Measurements from ENCODE around the gene DDB1. TPM values are rescaled to one million over a fixed set of nuclear protein-coding genes. Genes with fewer than 3 reads are reported as not detected.

Gene DDB1
- total and polyA plus RNA-seq, 10 of the 15 experiments (the other 5 are each of a cell fraction or from before 2014, with no cell fraction given), result 136 to 272 (median 216) TPM

DNA sequence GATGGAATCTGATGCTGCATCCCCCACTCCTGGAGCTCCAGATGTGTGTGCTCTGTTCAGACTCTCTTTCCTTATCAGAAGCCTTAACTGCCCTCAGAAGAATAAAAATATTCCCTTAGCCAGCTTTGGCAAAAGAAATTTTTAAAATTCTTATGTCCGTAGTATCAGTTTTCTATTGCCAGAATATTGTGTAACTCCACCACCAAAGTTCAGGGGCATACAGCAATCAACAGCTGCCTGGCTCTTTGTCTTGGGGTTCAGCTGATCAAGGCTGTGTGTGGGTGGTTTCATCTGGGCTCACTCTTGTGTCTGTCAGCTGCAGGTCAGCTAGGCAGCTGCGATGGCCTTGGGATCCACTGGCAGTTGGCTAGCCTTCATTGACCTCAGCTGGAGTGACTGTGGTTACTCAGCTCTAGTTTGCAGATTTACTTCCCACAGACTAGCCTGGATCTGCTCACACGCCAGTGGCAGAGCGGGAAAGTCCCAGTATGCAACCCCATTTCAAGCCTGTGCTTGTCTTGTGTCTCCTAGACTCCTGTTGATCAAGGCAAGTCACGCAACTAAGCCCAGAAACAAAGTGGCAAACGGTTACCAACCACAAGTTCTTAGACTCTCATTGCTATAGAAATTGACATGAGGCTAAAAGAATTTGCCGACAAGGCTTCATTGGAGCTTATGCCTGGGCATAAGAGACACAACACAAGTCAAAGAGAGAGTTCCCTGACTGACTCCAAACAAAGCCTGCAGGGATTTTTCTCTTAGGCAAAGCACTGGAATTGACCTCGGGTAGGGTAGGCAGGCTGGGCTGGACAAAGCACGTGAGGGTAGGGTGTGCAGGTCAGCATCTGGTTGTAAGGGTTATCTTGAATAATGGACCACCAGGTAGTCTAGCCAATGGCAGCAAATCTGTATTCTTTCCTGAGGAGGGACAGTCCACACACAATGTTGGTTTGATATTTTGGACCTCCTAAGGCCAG lies 36.8 kb upstream of the DDB1 start (continued):
- no peak for TF ChIP-seq RAD21 (IDR thresholded peaks at IDR 0.05; ENCODE audit: insufficient read depth, low read depth, low read length)
- TF ChIP-seq, protein P1, sequence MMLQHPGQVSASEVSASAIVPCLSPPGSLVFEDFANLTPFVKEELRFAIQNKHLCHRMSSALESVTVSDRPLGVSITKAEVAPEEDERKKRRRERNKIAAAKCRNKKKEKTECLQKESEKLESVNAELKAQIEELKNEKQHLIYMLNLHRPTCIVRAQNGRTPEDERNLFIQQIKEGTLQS (IDR thresholded peaks at IDR 0.05; ENCODE audit: borderline replicate concordance, extremely low read depth, low read depth, low read length), result no peak
- TF ChIP-seq SREBF1 (IDR thresholded peaks at IDR 0.05; ENCODE audit: low read length), result no peak
- peak; percentile 98 for TF ChIP-seq IKZF1 (conservative IDR thresholded peaks at IDR 0.05)
- no peak for TF ChIP-seq SMC3 (IDR thresholded peaks at IDR 0.05; ENCODE audit: borderline replicate concordance, low read length)
- no peak for TF ChIP-seq POLR2AphosphoS2 (IDR thresholded peaks at IDR 0.05; ENCODE audit: low read depth, low read length)
- TF ChIP-seq NR2C1 (IDR thresholded peaks at IDR 0.05), result no peak; the same call in 1 of the 2 replicates
- TF ChIP-seq, protein P2, sequence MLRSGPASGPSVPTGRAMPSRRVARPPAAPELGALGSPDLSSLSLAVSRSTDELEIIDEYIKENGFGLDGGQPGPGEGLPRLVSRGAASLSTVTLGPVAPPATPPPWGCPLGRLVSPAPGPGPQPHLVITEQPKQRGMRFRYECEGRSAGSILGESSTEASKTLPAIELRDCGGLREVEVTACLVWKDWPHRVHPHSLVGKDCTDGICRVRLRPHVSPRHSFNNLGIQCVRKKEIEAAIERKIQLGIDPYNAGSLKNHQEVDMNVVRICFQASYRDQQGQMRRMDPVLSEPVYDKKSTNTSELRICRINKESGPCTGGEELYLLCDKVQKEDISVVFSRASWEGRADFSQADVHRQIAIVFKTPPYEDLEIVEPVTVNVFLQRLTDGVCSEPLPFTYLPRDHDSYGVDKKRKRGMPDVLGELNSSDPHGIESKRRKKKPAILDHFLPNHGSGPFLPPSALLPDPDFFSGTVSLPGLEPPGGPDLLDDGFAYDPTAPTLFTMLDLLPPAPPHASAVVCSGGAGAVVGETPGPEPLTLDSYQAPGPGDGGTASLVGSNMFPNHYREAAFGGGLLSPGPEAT (IDR thresholded peaks at IDR 0.05; ENCODE audit: low read depth), result peak; percentile 91
- TF ChIP-seq, protein P3, sequence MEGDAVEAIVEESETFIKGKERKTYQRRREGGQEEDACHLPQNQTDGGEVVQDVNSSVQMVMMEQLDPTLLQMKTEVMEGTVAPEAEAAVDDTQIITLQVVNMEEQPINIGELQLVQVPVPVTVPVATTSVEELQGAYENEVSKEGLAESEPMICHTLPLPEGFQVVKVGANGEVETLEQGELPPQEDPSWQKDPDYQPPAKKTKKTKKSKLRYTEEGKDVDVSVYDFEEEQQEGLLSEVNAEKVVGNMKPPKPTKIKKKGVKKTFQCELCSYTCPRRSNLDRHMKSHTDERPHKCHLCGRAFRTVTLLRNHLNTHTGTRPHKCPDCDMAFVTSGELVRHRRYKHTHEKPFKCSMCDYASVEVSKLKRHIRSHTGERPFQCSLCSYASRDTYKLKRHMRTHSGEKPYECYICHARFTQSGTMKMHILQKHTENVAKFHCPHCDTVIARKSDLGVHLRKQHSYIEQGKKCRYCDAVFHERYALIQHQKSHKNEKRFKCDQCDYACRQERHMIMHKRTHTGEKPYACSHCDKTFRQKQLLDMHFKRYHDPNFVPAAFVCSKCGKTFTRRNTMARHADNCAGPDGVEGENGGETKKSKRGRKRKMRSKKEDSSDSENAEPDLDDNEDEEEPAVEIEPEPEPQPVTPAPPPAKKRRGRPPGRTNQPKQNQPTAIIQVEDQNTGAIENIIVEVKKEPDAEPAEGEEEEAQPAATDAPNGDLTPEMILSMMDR (IDR thresholded peaks at IDR 0.05 in 2 of 3, conservative IDR thresholded peaks at IDR 0.05 in 1 of 3; ENCODE audit: control insufficient read depth in 2 of 3, extremely low read depth in 1 of 3, insufficient read depth in 1 of 3, low read depth in 3 of 3, low read length in 3 of 3), result no peak
- TF ChIP-seq, protein P4, sequence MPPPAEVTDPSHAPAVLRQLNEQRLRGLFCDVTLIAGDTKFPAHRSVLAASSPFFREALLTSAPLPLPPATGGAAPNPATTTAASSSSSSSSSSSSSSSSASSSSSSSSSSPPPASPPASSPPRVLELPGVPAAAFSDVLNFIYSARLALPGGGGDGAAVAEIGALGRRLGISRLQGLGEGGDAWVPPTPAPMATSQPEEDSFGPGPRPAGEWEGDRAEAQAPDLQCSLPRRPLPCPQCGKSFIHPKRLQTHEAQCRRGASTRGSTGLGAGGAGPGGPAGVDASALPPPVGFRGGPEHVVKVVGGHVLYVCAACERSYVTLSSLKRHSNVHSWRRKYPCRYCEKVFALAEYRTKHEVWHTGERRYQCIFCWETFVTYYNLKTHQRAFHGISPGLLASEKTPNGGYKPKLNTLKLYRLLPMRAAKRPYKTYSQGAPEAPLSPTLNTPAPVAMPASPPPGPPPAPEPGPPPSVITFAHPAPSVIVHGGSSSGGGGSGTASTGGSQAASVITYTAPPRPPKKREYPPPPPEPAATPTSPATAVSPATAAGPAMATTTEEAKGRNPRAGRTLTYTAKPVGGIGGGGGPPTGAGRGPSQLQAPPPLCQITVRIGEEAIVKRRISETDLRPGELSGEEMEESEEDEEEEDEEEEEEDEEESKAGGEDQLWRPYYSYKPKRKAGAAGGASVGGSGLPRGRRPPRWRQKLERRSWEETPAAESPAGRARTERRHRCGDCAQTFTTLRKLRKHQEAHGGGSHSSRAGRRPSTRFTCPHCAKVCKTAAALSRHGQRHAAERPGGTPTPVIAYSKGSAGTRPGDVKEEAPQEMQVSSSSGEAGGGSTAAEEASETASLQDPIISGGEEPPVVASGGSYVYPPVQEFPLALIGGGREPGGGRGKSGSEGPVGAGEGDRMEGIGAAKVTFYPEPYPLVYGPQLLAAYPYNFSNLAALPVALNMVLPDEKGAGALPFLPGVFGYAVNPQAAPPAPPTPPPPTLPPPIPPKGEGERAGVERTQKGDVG (CRISPR knock-in tag; IDR thresholded peaks at IDR 0.05), result no peak
- TF ChIP-seq EP300 (IDR thresholded peaks at IDR 0.05; ENCODE audit: borderline replicate concordance in 1 of 2, control insufficient read depth in 1 of 2, low read depth in 2 of 2, low read length in 2 of 2), result peak; percentile 92 to 93
- TF ChIP-seq NFXL1 (IDR thresholded peaks at IDR 0.05; ENCODE audit: borderline replicate concordance), result no peak
- TF ChIP-seq MEF2B (IDR thresholded peaks at IDR 0.05; ENCODE audit: partially characterized antibody, poor library complexity, severe bottlenecking), result peak; percentile 52
- TF ChIP-seq CHD1 (IDR thresholded peaks at IDR 0.05; ENCODE audit: low read depth, low read length), result peak; percentile 82; the same call in 1 of the 2 replicates
- peak; percentile 34; the same call in 1 of the 2 replicates for TF ChIP-seq FOXK2 (IDR thresholded peaks at IDR 0.05)
- TF ChIP-seq, protein P5, sequence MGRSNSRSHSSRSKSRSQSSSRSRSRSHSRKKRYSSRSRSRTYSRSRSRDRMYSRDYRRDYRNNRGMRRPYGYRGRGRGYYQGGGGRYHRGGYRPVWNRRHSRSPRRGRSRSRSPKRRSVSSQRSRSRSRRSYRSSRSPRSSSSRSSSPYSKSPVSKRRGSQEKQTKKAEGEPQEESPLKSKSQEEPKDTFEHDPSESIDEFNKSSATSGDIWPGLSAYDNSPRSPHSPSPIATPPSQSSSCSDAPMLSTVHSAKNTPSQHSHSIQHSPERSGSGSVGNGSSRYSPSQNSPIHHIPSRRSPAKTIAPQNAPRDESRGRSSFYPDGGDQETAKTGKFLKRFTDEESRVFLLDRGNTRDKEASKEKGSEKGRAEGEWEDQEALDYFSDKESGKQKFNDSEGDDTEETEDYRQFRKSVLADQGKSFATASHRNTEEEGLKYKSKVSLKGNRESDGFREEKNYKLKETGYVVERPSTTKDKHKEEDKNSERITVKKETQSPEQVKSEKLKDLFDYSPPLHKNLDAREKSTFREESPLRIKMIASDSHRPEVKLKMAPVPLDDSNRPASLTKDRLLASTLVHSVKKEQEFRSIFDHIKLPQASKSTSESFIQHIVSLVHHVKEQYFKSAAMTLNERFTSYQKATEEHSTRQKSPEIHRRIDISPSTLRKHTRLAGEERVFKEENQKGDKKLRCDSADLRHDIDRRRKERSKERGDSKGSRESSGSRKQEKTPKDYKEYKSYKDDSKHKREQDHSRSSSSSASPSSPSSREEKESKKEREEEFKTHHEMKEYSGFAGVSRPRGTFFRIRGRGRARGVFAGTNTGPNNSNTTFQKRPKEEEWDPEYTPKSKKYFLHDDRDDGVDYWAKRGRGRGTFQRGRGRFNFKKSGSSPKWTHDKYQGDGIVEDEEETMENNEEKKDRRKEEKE (IDR thresholded peaks at IDR 0.05), result 0 out of 2 replicates have a peak, but pooled peaks have one; percentile 6

Measured in GM12878 (cell line).